Prostate gland (tissue), 2 donors: Measurements from ENCODE around the gene IQSEC3.

Experiments
- CTCF ChIP-seq, 4 experiments: fragments of 200-600 bp in 2 of 4; fragments of 450-650 bp in 2 of 4; sonication (generic) in 2 of 4; IDR thresholded peaks; 1 replicate in 3 of 4; 2 replicates in 1 of 4; pipeline ENCODE4 v1.5.1; 2016 to 2019; ENCODE audit warnings: antibody characterized with exemption in 4 of 4, mild to moderate bottlenecking in 2 of 4, moderate library complexity in 2 of 4
- POLR2AphosphoS5 ChIP-seq: sonication (generic); formaldehyde crosslinking; IDR thresholded peaks from one replicate; pipeline ENCODE4 v1.6.1; 2017; ENCODE audit warnings: antibody characterized with exemption

GRCh38 chr12:179131-179884 is 112.7 kb downstream of the IQSEC3 start:
- TF ChIP-seq POLR2AphosphoS5 (no peak), CTCF (IDR thresholded peaks at IDR 0.05) (no peak)
